H9 (cell line): Measurements from ENCODE around the gene EGFL6. TPM values are rescaled to one million over a fixed set of nuclear protein-coding genes. Genes with fewer than 3 reads are reported as not detected.

Source experiments
- DNase-seq: peaks from one replicate; pipeline ENCODE4 v3.0.0-alpha.2; 2017
- H2AFZ ChIP-seq: one replicate; pipeline ENCODE4 v1.6.1; 2013; ENCODE audit warnings: mild to moderate bottlenecking, low read length, control low read depth, moderate library complexity
- H2AK5ac ChIP-seq: 2 replicates; pipeline ENCODE4 v1.6.1; 2013; ENCODE audit warnings: low read length, control low read depth, mixed read lengths; ENCODE audit not compliant: insufficient read length
- H2BK120ac ChIP-seq: one replicate; pipeline ENCODE4 v1.6.1; 2013; ENCODE audit warnings: low read depth, mild to moderate bottlenecking, low read length, control low read depth, inconsistent platforms; ENCODE audit not compliant: poor library complexity, severe bottlenecking
- H2BK12ac ChIP-seq: 2 replicates; pipeline ENCODE4 v1.6.1; 2013; ENCODE audit warnings: low read length, control low read depth, mixed read lengths, low read depth; ENCODE audit not compliant: insufficient read length
- H2BK15ac ChIP-seq: 2 replicates; pipeline ENCODE4 v1.6.1; 2013; ENCODE audit warnings: low read depth, low read length, control low read depth
- H2BK20ac ChIP-seq: one replicate; pipeline ENCODE4 v1.6.1; 2013; ENCODE audit warnings: low read depth, mild to moderate bottlenecking, low read length, control low read depth, inconsistent platforms; ENCODE audit not compliant: poor library complexity, severe bottlenecking
- H2BK5ac ChIP-seq: 2 replicates; pipeline ENCODE4 v1.6.1; 2013; ENCODE audit warnings: low read length, control low read depth, mixed read lengths; ENCODE audit not compliant: insufficient read length
- H3K14ac ChIP-seq: 2 replicates; pipeline ENCODE4 v1.6.1; 2013; ENCODE audit warnings: low read length, control low read depth; ENCODE audit not compliant: insufficient read depth
- H3K18ac ChIP-seq: 2 replicates; pipeline ENCODE4 v1.6.1; 2013; ENCODE audit warnings: low read depth, mild to moderate bottlenecking, mixed read lengths, low read length, control low read depth; ENCODE audit not compliant: insufficient read length
- H3K23ac ChIP-seq: 2 replicates; pipeline ENCODE4 v1.6.1; 2013; ENCODE audit warnings: low read length, control low read depth, mixed read lengths, low read depth; ENCODE audit not compliant: insufficient read length
- H3K23me2 ChIP-seq: 2 replicates; pipeline ENCODE4 v1.6.1; 2013; ENCODE audit warnings: low read depth, mild to moderate bottlenecking, mixed read lengths, low read length, control low read depth; ENCODE audit not compliant: insufficient read length, poor library complexity, severe bottlenecking
- H3K27ac ChIP-seq: 2 replicates; pipeline ENCODE4 v1.5.1; 2013; ENCODE audit warnings: low read length, control low read depth, mixed read lengths, low read depth; ENCODE audit not compliant: insufficient read length
- H3K27me3 ChIP-seq: 2 replicates; pipeline ENCODE4 v1.6.1; 2013; ENCODE audit warnings: low read length, control low read depth, inconsistent platforms; ENCODE audit not compliant: insufficient read depth
- H3K4ac ChIP-seq: 2 replicates; pipeline ENCODE4 v1.6.1; 2013; ENCODE audit warnings: low read depth, mild to moderate bottlenecking, control low read depth, inconsistent platforms, low read length, moderate library complexity
- H3K4me1 ChIP-seq: 2 replicates; pipeline ENCODE4 v1.6.1; 2013; ENCODE audit warnings: low read length, control low read depth, inconsistent platforms; ENCODE audit not compliant: insufficient read depth
- H3K4me2 ChIP-seq: 2 replicates; pipeline ENCODE4 v1.6.1; 2013; ENCODE audit warnings: low read length, control low read depth, mixed read lengths; ENCODE audit not compliant: insufficient read length, insufficient read depth
- H3K56ac ChIP-seq: 2 replicates; pipeline ENCODE4 v1.6.1; 2013; ENCODE audit warnings: low read depth, mild to moderate bottlenecking, mixed read lengths, low read length, control low read depth; ENCODE audit not compliant: insufficient read length
- H3K79me1 ChIP-seq: 2 replicates; pipeline ENCODE4 v1.6.1; 2013; ENCODE audit warnings: low read depth, mild to moderate bottlenecking, moderate library complexity, low read length, control low read depth, inconsistent platforms; ENCODE audit not compliant: insufficient read depth, poor library complexity, severe bottlenecking
- H3K79me2 ChIP-seq: 2 replicates; pipeline ENCODE4 v1.6.1; 2013; ENCODE audit warnings: low read length, control low read depth, inconsistent platforms; ENCODE audit not compliant: insufficient read depth
- H3K9ac ChIP-seq: 2 replicates; pipeline ENCODE4 v1.6.1; 2013; ENCODE audit warnings: low read length, control low read depth, mixed read lengths; ENCODE audit not compliant: insufficient read length; ENCODE audit errors: extremely low read depth
- H3K9me3 ChIP-seq: one replicate; pipeline ENCODE4 v1.6.1; 2013; ENCODE audit warnings: low read depth, low read length, inconsistent platforms; ENCODE audit not compliant: control insufficient read depth
- H3T11ph ChIP-seq: one replicate; pipeline ENCODE4 v1.6.1; 2013; ENCODE audit warnings: mild to moderate bottlenecking, low read length, control low read depth, inconsistent platforms
- H4K20me1 ChIP-seq: one replicate; pipeline ENCODE4 v1.6.1; 2013; ENCODE audit not compliant: control insufficient read depth, insufficient read length, insufficient read depth
- H4K5ac ChIP-seq: 2 replicates; pipeline ENCODE4 v1.6.1; 2013; ENCODE audit warnings: low read depth, mild to moderate bottlenecking, mixed read lengths, low read length, control low read depth; ENCODE audit not compliant: insufficient read length
- H4K8ac ChIP-seq: replicated peaks from 2 replicates; pipeline ENCODE4 v1.6.1; 2013; ENCODE audit warnings: low read length, control low read depth, mixed read lengths, low read depth; ENCODE audit not compliant: insufficient read length
- H4K91ac ChIP-seq: 2 replicates; pipeline ENCODE4 v1.6.1; 2013; ENCODE audit warnings: low read depth, mild to moderate bottlenecking, moderate library complexity, mixed read lengths, low read length, control low read depth; ENCODE audit not compliant: insufficient read length
- H3K27ac Mint-ChIP-seq, 3 experiments: 2 replicates in 2 of 3; 3 replicates in 1 of 3; pipeline ENCODE4 v1.8.0; 2020 to 2021; ENCODE audit warnings: mixed read lengths in 3 of 3, mild to moderate bottlenecking in 1 of 3, moderate library complexity in 1 of 3
- H3K27me3 Mint-ChIP-seq: 2 replicates; pipeline ENCODE4 v1.8.0; 2021; ENCODE audit warnings: low read depth, mild to moderate bottlenecking, moderate library complexity, mixed read lengths
- H3K36me3 Mint-ChIP-seq, 3 experiments: 2 replicates in 2 of 3; 3 replicates in 1 of 3; pipeline ENCODE4 v1.8.0; 2020 to 2021; ENCODE audit warnings: low read depth in 3 of 3, mixed read lengths in 3 of 3; ENCODE audit not compliant: insufficient read depth in 1 of 3
- H3K4me1 Mint-ChIP-seq, 2 experiments: 2 replicates each; pipeline ENCODE4 v1.8.0; 2020; ENCODE audit warnings: mixed read lengths in 2 of 2
- H3K4me3 Mint-ChIP-seq, 2 experiments: 2 replicates in 1 of 2; 3 replicates in 1 of 2; pipeline ENCODE4 v1.8.0; 2020 to 2021; ENCODE audit warnings: mild to moderate bottlenecking in 2 of 2, mixed read lengths in 2 of 2, moderate library complexity in 1 of 2
- H3K9me3 Mint-ChIP-seq, 2 experiments: 2 replicates in 1 of 2; 3 replicates in 1 of 2; pipeline ENCODE4 v1.8.0; 2020; ENCODE audit warnings: mild to moderate bottlenecking in 2 of 2, mixed read lengths in 2 of 2, moderate library complexity in 1 of 2
- CTCF ChIP-seq: fragments of 200-600 bp; sonication (generic); conservative IDR thresholded peaks from 3 replicates; pipeline ENCODE4 v1.8.0; 2021; ENCODE audit warnings: antibody characterized with exemption, mild to moderate bottlenecking
- WGBS: extraction: QIAGEN DNeasy Blood & Tissue Kit; methylation state at CpG from one replicate; pipeline ENCODE4 v1.1.7; 2013; ENCODE audit warnings: missing lambda C conversion rate, low lambda C conversion rate, mixed read lengths; ENCODE audit not compliant: insufficient read length; ENCODE audit errors: extremely low coverage; 5-methylcytosine and 5-hydroxymethylcytosine counted together
- total RNA-seq: library from RNA; stranded (reverse); gene quantifications from 2 replicates; pipeline ENCODE4 v1.2.1, GENCODE V29; 2021

The EGFL6 gene
- total RNA-seq, 1 experiment from 2014 or later = 0.94 TPM

DNA sequence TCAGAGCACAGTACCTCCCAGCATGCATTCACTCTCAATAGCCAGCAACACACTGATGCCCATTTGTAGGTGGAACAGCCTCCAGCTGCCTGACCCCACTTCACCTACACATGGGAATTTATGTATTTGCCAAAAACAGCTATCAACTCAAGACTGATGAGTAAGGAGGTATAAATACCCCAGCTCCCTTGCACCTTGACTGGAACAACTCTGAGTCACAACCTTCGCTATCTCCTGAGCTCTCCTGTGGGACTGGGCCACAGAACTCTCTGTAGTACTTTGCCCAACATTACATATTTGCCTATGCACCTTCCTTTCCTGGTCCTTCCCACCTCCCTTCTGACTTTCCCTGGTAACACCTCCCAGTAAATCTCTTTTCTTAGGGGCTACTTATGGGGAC lies 16.5 kb upstream of the EGFL6 start:
- Histone ChIP-seq H3K23ac (no peak overlapping the region), H3K27me3 (no peaks in the 10 kb centered on the region), H4K91ac (no peak overlapping the region), H3K79me2 (no peaks in the 10 kb centered on the region), H4K8ac (no peak overlapping the region), H3K27ac (no peak overlapping the region), H2BK5ac (no peak overlapping the region), H2BK12ac (no peak overlapping the region), H3K9ac (no peak overlapping the region), H3K79me1 (no peaks in the 10 kb centered on the region), H3K4ac (no peak overlapping the region), H2BK120ac (no peak overlapping the region), H4K5ac (no peak overlapping the region), H3K14ac (no peak overlapping the region), H2BK20ac (no peak overlapping the region), H3K56ac (no peak overlapping the region), H4K20me1 (no peaks in the 10 kb centered on the region), H3K18ac (no peak overlapping the region), H3T11ph (no peak overlapping the region), H3K4me1 (no peaks in the 10 kb centered on the region), H3K4me2 (no peak overlapping the region), H2AK5ac (no peak overlapping the region), H3K9me3 (no peaks in the 10 kb centered on the region), H3K23me2 (no peaks in the 10 kb centered on the region), H2AFZ (no peak overlapping the region), H2BK15ac (no peak overlapping the region)
- Mint-ChIP-seq H3K9me3 (peaks cover 26% of the 10 kb centered on the region in 2 experiments), H3K36me3 (peaks cover 0 to 2% (median 2%) of the 10 kb centered on the region in 3 experiments; a peak in 2 of 7 replicates), H3K4me1 (peaks cover 0 to 2% of the 10 kb centered on the region in 2 experiments; a peak in 1 of 4 replicates), H3K27me3 (peaks cover 4% of the 10 kb centered on the region; the same call in 1 of the 2 replicates), H3K27ac (no peak overlapping the region), H3K4me3 (no peak overlapping the region)
- no peak for DNase-seq
- no CpG with 5 or more reads among the region's 1 CpG for WGBS
- no peak for TF ChIP-seq CTCF
